A549 (cell line): ENCODE measurements around the gene TXNDC9.
"Not testable (repeated sequence)": the region's sequence is repeated elsewhere in the genome, so short reads cannot be mapped to it uniquely, and the experiment has no call there.

ENCODE experiments used
- HDAC2 ChIP-seq: fragments of 200-600 bp; sonication (generic); IDR thresholded peaks from 2 replicates; pipeline ENCODE4 v1.6.1; 2016
- MAFK ChIP-seq: fragments of 450-650 bp; IDR thresholded peaks from 2 replicates; pipeline ENCODE4 v1.6.1; 2014; ENCODE audit not compliant: partially characterized antibody
- POLR2A ChIP-seq: IDR thresholded peaks from 2 replicates; pipeline ENCODE4 v1.6.1; 2012; ENCODE audit warnings: mild to moderate bottlenecking, low read length
- RCOR1 ChIP-seq: fragments of 150-350 bp; IDR thresholded peaks from 2 replicates; pipeline ENCODE4 v1.6.1; 2014; ENCODE audit warnings: antibody characterized with exemption, low read length, low read depth
- RNF2 ChIP-seq: fragments of 200-600 bp; sonication (generic); IDR thresholded peaks from 2 replicates; pipeline ENCODE4 v1.6.1; 2016; ENCODE audit warnings: low read depth, mild to moderate bottlenecking, antibody characterized with exemption, moderate library complexity, borderline replicate concordance
- TF ChIP-seq, protein P1 (sequence below): fragments of 150-350 bp; IDR thresholded peaks from 2 replicates; pipeline ENCODE4 v1.6.1; 2014; ENCODE audit warnings: low read depth, mild to moderate bottlenecking, low read length
- TF ChIP-seq, protein P2 (sequence below): fragments of >200 bp; sonication (Bioruptor Twin); formaldehyde crosslinking; IDR thresholded peaks from 3 replicates; pipeline ENCODE4 v1.5.1; 2016
- TF ChIP-seq, protein P3 (sequence below): IDR thresholded peaks from 2 replicates; pipeline ENCODE4 v1.6.1; 2012

DNA sequence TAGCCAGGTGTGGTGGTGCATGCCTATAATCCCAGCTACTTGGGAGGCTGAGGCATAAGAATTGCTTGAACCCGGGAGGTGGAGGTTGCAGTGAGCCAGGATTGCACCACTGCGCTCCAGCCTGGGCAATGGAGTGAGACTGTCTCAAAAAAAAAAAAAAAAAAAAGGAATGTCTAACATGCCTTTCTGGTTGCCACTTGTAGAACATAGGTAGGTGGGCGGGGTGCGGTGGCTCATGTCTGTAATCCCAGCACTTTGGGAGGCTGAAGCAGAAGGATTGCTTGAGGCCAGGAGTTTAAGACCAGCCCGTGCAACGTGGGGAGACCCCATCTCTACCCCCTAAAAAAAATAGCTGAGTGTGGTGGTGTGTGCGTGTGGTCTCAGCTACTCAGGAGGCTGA, 9.3 kb upstream of the TXNDC9 start:
- TF ChIP-seq RCOR1, POLR2A, HDAC2, RNF2, MAFK: not testable (repeated sequence)
- TF ChIP-seq, protein P1, sequence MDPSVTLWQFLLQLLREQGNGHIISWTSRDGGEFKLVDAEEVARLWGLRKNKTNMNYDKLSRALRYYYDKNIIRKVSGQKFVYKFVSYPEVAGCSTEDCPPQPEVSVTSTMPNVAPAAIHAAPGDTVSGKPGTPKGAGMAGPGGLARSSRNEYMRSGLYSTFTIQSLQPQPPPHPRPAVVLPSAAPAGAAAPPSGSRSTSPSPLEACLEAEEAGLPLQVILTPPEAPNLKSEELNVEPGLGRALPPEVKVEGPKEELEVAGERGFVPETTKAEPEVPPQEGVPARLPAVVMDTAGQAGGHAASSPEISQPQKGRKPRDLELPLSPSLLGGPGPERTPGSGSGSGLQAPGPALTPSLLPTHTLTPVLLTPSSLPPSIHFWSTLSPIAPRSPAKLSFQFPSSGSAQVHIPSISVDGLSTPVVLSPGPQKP: not testable (repeated sequence)
- TF ChIP-seq, protein P2, sequence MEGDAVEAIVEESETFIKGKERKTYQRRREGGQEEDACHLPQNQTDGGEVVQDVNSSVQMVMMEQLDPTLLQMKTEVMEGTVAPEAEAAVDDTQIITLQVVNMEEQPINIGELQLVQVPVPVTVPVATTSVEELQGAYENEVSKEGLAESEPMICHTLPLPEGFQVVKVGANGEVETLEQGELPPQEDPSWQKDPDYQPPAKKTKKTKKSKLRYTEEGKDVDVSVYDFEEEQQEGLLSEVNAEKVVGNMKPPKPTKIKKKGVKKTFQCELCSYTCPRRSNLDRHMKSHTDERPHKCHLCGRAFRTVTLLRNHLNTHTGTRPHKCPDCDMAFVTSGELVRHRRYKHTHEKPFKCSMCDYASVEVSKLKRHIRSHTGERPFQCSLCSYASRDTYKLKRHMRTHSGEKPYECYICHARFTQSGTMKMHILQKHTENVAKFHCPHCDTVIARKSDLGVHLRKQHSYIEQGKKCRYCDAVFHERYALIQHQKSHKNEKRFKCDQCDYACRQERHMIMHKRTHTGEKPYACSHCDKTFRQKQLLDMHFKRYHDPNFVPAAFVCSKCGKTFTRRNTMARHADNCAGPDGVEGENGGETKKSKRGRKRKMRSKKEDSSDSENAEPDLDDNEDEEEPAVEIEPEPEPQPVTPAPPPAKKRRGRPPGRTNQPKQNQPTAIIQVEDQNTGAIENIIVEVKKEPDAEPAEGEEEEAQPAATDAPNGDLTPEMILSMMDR: not testable (repeated sequence)
- TF ChIP-seq, protein P3, sequence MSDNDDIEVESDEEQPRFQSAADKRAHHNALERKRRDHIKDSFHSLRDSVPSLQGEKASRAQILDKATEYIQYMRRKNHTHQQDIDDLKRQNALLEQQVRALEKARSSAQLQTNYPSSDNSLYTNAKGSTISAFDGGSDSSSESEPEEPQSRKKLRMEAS: not testable (repeated sequence)
